C4-2B (cell line): Measurements from ENCODE around the gene RAP1GAP.

ENCODE experiments used
- CTCF ChIP-seq: fragments of 450-650 bp; conservative IDR thresholded peaks from 2 replicates; pipeline ENCODE4 v1.5.1; 2017; ENCODE audit warnings: mild to moderate bottlenecking
- ZFX ChIP-seq: fragments of 450-650 bp; IDR thresholded peaks from 2 replicates; pipeline ENCODE4 v1.6.1; 2017

GRCh38 chr1:21663951-21664805 lies 5.0 kb downstream of the RAP1GAP start:
- TF ChIP-seq CTCF (no peak), ZFX (no peak)
